ENCODE measurements around the gene INPP4B.

INPP4B gene

GRCh38 chr4:142142366-142143054, 703.6 kb downstream of the INPP4B start:
- no peak for DNase-seq (ENCODE audit: low read depth in 3 of 3)

- DNase-seq (ENCODE audit: low read depth in 3 of 3), result no peak
Observed at GRCh38 chr4:142141224-142141623, 704.9 kb downstream of the INPP4B start.

DNA sequence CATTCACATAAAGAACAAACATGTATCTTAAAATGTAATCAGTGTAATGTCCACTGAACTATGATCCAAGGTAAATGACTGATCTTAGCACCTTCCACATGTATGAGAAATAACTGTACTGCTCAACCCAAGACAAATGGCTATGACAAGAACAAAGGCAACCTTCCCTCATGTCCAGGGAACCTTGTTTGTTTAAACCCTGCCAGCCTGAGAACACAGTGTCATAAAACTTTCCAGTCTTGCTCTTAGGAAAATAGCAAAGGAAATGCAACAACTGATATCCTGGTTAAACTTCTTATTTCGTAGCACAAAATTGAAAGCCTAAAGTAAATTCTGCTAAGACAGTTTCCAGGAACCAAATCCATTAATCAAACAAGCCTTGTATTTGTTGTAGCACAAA, 715.4 kb downstream of the INPP4B start:
- DNase-seq (ENCODE audit: low read depth in 3 of 3), result no peak

DNA sequence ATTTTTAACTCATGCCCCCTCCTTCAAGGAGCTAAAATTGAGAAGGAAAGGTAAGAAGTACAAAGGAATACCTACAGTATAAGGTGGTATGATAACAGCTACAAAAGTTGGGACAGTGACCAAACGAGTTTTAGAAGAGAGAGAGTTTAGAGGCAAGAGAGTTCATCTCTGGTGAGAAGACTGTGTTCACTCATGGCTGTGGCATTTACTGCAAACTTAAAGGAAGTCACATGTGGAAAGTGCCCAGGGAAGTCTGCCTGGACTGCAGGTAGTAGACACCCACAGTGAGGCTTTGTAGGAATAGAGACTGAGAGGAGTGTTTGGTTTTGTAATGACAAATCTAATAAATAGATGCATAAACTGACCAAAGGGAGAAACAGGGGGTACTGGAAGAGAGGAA, 716.2 kb downstream of the INPP4B start:
- no peak for DNase-seq (ENCODE audit: low read depth in 3 of 3)

DNA sequence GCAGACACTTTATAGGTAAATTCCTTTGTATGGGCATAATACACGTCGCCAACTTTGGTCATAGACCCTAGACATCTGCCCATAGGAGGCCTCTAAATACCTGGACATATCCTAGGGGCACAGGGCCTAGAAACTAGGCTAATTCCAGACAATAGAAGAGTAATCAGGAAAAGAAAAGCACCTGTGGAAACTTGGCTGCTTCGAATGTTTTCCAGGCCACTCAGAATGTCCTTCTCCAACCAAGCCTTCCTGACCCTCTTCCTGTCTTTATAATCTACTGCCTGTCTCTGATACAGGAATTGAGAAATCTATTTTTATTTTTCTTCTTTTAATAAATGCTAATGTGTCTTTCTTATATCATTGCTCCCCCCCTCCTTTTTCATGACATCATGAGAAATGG, 716.6 kb downstream of the INPP4B start:
- no peak for DNase-seq (ENCODE audit: low read depth in 3 of 3)

GRCh38 chr4:142128529-142128928, 717.6 kb downstream of the INPP4B start:
- DNase-seq (ENCODE audit: low read depth in 3 of 3), result no peak

DNA sequence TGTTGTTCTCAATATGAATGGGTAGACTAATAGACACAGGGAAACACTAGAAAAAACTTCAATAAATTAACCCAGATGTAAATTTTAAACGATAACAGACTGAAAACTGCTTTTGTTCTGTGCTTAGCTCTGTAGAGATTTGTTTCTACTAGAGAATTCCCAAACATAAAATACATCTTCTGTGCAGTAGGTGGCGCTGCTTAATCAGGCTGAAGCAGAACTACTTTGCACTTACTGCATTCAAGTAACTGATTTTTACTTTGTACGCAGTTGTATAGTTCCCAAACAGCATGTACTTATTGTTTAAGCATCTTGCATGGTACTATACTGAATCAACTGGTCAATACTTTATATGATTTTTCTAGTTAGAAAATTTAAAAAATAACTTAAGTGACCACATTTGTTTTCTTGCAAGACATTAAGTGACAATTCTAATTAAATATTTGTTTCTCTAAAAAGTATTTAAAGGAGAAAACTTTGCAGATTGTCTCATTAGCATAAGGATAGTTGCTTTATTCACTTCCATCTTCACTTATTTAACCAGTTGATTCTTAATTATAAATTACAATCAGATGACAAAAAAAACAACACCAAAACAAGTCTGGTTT, 719.1 kb downstream of the INPP4B start:
- peak in 2 of 3 experiments; percentile 27 to 48 for DNase-seq (ENCODE audit: low read depth in 3 of 3)

- no peak for DNase-seq (ENCODE audit: low read depth in 3 of 3)
Observed at GRCh38 chr4:142124874-142125273, 721.2 kb downstream of the INPP4B start.

DNA sequence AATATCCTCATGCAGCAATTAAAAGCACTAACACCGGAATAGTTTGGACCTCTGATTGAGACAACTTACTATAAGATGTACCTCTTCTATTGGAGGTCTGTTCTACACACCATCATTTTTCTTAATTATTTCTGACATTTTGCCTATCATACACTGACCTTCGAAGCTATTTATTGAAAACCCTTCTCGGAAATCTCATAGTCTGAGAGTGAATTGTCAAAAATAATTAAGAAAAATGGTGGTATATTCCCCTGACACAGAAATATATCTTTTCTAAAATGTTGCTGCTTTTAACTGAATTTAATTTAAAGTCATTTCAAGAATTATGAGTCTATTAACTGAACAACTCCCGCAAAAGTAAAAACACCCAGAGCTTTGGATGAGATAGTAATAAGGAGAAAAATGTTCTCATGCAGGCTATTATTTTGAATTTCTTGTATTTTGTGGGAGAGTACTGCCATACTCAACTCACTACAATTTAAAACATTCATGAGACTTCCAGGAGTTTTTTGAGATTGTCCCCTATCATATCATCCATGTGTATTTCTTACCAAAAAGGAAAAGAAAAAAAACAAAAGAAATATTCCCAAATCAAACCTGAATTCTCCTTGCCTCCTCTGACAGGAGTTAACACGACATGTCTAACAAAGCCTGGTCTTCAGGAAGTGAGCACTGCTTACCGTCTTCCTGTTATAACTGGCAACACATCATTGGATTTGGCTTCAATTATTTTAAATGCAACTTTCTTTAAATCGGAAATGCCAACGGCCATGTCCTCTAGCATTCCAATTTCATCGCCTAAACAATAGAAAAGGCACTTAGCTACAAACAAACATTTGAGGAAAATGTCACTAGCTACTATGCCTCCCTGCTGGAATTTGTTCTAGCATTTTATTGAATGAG, 724.4 kb downstream of the INPP4B start:
- DNase-seq (ENCODE audit: low read depth in 3 of 3), result no peak

DNA sequence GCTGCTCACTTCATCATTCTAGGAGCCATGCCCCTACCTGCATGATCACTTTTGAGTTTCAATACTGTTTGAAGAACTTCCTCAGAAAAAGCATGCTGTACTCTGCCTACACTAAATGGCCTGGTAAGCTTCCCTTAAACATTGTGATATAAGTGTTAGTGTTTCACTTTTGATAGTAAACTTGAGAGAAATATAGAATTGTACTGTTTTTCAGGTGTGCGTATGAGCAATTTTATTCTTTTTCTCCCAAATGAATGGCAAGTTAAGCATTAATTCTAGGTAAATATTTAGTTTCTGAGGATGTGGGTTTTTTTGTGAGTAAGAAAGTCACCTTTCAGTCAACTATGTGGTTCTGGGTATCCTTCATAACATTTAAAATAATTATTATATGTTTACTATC, 725.2 kb downstream of the INPP4B start:
- no peak for DNase-seq (ENCODE audit: low read depth in 3 of 3)

GRCh38 chr4:142112451-142112850, 733.6 kb downstream of the INPP4B start:
- DNase-seq (ENCODE audit: low read depth in 3 of 3), result no peak

- DNase-seq (ENCODE audit: low read depth in 3 of 3), result no peak
Observed at GRCh38 chr4:142110136-142110535, 736.0 kb downstream of the INPP4B start.

DNA sequence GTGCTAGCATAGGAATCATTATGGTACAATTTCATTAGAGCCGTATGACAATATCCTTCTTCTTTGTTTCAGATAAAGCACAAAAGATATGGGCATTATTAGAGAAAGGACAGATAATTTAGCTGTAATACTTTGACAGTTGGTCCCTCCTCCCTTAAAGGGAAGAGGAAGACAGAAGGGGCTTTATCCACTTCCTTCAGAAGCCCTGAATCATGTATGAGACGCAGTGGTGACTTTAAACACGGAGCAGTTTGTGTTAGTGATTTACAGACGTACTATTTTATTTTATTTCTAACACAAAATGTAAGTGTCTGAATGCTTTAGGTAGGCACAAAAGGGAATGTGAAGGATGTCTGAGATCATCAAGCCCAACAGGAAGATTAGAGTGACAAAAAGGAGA, 742.1 kb downstream of the INPP4B start:
- no peak for DNase-seq (ENCODE audit: low read depth in 3 of 3)

DNA sequence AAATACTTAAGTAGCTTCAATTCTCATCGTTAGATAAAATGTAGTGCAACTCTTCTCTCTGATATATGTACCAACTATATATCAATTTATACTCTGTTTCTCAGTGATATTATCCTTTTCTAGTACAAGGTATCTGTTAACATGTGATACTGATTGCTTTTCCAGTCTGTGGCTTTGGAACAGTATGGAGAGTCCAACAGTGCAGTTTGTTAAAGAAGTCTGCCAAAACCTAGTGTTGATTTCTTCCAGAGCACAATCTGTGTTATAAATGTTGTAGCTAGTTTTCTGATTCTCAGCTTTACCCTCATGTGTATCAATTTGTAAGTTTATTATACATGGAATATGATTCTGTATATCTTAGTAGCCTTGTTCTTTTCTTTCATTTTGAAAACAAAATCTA, 744.7 kb downstream of the INPP4B start:
- DNase-seq (ENCODE audit: low read depth in 3 of 3), result no peak

DNA sequence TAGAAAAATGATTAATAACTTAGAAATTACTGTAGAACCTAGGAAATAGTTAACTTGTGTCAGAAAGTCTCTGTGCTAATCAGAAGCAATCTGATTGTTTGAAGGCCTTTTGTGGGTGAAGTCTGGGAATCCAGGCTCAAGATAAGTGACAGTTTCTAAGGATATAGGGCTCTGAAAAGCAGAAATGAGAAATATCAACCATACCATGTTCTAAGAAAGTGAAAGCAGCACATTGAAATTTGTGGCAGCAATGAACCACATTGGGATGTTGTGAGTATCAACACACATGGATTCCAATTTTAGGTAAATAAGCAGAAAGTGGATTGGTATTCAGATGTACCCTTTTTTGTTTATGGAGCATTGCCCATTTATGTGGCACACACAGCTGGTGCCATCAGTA, 745.2 kb downstream of the INPP4B start:
- DNase-seq (ENCODE audit: low read depth in 3 of 3), result no peak

DNA sequence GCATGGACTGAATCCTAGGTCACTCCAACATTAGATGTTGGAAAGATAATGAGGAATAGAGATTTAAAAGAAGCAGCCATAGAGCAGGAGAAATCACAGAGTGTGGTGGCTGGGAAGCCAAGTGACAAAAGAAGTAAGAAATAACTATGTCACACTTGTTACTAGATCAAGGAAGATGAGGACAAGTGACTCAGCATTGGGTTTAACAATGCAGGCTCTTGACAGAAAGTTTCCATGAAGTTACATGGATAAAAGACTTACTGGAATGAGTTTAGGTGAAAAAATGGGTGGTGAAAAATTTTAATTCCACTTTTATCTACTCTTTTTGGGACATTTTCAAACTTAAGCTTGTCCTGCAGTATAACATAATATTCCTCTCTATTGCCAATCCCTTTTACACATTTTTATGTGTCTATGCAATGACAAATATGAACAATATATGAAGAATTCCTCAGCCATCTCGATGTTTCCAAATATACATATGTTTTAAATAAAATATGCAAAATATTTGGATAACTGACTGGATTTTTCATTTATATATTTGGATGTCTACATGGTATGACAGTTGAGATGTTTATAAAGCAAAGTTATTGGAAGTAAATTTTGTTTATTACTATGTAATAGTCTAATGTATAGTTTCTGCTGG, 747.1 kb downstream of the INPP4B start:
- no peak for DNase-seq (ENCODE audit: low read depth in 3 of 3)

DNA sequence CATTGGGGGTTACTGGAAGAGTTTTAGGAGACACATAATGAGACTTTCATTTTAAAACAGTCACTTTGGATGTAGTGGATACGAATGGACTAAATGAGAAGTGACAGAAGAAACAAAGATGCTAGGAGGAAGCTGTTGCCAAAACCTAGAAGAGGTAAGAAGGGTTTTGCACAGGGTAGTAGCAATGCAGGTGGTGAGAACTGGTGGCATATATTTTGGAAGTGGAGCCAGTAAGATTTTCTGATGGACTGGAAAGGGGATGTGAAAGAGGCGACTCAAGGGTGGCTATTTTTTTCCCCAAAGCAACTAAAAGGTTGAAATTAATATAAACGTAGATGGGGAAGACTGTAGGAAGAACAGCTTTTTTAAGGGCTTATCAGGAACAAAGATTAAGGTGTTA, 747.7 kb downstream of the INPP4B start:
- DNase-seq (ENCODE audit: low read depth in 3 of 3), result no peak

DNA sequence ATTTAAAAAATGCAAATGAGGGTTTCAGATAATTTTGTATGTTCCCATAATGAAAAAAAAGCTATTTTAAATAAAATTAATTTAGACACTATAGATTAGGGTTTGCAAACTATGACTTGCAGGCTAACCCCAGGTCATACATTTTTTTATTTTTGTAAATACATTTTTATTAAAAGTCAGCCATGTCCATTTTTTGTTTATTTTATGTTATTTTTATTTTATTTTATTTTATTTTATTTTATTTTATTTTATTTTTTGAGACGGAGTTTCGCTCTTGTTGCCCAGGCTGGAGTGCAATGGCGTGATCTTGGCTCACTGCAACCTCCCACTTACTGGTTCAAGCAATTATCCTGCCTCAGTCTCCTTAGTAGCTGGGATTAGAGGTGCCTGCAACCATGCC, 749.1 kb downstream of the INPP4B start:
- no peak for DNase-seq (ENCODE audit: low read depth in 3 of 3)

DNA sequence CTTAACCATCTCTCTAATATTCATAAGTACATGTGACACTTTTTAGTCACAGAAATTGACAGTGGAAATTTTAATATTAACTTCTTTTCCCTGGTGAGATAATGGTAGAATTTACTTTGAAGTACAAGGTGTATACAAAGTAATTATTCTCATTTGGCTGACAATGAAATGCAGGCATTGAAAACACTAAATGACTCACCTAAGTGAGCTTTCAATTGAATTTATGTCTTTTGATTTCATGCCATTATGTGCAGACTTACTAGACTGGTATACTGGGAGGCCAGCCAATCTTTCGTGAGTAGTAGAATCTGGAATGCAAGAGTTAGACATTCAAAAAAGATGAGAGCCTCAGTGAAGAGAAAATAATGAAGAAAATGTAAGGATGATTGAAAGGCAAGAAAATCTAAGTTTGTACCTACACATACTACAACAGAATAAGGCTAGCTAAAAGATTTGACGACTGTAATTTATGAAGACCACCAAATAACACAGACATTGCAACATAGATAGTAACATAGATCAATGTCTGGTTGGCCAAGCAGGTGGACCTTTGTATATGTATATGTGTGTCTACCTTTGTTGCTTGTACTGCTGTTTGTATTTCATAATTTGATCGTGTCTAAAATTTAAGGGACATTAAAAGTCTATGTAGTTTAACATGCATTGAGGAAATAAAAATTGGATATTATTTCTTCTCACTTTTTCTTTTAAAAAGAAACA, 750.1 kb downstream of the INPP4B start:
- no peak for DNase-seq (ENCODE audit: low read depth in 3 of 3)

DNA sequence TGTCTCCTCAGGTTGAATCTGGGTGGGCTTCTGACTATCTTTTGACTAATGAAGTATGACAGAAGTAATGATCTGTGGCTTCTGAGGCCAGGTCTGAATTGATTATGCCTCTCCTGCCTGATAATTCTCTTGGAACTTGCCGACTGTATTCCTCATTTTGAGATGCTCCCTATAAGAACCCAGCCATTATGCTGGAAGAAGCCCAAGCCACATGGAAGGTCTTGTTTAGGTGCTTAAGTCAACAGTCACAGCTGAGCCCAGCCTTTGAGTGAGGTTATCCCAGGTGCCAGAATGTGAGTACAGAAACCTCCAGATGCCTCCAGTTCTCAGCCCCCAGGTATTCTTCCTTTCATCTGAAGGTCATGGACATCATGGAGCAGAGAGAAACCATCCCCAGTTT, 753.2 kb downstream of the INPP4B start:
- DNase-seq (ENCODE audit: low read depth in 3 of 3), result no peak

DNA sequence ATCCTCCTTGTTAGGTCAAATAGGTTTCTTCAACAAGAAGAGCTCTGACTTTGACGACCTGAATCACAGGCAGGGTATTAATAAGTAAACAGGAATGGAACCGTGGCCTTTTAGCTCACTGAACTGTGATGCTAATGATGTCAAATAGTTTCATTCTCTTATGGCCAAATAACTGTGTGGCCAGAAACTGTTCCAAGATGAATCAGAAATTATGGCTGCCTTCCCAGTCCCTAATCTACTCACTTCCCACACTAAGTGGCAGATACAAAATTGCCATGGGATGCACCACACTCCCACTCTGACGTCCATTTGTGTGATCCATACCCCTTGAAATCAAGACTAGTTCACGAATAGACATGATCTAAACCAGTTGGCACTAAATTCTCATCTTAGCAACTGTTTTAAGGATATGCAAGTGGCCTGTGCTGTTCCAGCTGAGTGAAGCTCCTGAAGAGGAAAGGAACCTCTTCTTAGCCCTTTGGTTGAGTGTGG, 754.4 kb downstream of the INPP4B start:
- DNase-seq (ENCODE audit: low read depth in 3 of 3), result no peak
